Inflammatory macrophage (primary cell): ENCODE results near the gene ITGA6.
"Not testable (repeated sequence)": the region's sequence is repeated elsewhere in the genome, so short reads cannot be mapped to it uniquely, and the experiment has no call there.

ENCODE experiments used
- DNase-seq, 2 donors: peaks; one replicate each; pipeline ENCODE4 v3.0.0-alpha.2; 2020 to 2022

ITGA6 gene

DNA sequence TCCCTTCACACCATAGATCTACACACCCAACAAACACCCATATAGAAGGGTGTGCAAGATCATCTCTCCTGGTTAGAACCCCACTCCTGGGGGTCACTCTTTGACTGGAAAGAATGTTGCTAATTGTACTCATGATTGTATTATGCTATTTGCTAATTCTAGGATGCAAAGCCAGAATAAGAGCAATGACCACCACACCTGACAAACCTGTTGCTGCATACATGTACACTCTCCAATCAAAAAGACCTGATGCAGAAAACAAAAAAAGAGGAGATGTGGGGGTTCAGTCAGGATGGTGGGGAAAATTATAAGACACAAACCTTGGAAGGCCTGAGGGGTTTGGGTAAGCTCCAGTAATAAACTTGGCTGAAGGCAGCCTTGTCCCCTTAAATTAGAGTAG is 91.6 kb downstream of the ITGA6 start:
- no peak for DNase-seq

DNA sequence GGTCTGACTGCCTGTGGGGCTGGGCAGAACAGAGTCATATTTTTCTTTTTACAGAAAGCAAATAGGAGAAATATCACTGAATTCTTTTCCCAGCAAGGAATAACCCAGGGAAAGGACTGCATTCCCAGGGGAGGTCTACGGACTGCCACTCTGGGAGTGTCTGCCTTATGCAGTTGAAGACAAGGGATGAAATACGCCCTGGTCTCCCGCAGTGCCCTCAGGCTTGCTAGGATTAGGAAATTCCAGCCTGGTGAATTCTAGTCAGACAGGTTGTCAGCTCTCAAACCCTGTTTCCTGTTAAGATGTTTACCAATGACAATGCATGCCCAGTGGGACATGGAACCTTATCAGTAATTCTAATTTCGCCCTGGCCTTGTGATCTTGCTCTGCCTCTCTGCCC is 98.2 kb downstream of the ITGA6 start:
- DNase-seq = no peak

DNA sequence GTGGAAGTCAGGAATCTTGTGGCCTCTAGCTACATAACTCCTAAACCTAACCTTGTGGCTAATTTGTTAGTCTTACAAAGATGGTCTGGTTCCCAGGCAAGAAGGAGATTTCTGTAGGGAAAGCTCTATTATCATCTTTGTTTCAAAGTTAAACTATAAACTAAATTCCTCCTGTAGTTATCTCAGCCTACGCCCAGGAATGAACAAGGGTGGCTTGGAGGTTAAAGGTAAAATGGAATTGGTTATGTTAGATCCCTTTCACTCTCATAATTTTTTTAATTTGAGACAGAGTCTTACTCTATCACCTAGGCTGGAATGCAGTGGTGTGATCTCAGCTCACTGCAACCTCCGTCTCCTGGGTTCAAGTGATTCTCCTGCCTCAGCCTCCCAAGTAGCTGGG is 103.9 kb downstream of the ITGA6 start:
- no peak for DNase-seq

DNA sequence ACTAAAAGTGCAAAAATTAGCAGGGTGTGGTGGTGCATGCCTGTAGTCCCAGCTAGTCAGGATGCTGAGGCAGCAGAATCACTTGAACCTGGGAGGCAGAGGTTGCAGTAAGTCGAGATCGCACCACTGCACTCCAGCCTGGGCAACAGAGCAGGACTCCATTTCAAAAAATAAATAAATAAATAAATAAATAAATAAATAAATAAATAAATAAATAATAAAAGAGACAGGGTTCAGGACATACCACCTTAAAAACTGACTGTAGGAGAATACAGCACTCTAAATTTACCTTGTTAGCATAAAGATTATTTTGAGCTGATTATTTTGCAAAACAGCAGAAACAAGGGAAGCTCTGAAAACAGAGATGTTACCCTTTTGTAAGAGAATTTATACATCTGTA is 105.1 kb downstream of the ITGA6 start:
- not testable (repeated sequence) for DNase-seq

DNA sequence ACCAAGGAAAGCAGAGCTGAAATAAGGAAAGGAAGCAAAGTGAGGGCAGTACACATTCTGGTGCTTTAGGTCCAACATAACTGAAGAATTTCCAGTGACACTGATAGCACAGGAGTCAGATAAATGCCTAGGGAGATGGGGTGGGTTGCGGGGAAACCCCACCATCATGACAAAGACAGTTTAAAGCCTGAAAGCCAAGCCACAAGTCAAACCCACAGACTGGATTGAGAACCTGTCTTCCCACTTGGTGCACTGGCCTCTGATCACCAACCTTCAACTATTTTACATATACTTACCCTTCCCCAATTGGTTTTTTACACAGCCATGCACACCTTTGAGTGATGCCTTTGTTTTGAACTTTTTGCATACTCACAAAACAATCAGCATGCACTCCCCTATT is 106.3 kb downstream of the ITGA6 start:
- DNase-seq = no peak

DNA sequence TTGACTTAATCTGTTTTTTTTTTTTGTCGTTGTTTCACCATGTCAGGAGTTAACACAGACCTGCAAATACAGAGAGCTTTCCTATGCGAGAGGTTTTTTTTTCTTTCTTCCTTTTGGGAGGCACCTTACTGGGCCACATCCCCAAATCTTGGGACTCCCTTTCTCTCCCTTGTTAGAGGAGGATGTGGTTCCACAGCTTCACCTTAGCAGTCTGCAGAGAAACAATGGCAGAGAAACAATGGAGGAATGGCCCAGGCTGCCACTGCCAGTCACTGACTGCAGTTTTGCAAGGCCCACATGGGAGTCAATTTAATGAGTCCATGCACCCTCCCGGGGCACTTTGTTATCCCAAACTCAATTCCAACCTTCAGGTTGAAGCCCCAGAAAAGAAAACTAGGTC is 107.7 kb downstream of the ITGA6 start:
- no peak for DNase-seq

DNA sequence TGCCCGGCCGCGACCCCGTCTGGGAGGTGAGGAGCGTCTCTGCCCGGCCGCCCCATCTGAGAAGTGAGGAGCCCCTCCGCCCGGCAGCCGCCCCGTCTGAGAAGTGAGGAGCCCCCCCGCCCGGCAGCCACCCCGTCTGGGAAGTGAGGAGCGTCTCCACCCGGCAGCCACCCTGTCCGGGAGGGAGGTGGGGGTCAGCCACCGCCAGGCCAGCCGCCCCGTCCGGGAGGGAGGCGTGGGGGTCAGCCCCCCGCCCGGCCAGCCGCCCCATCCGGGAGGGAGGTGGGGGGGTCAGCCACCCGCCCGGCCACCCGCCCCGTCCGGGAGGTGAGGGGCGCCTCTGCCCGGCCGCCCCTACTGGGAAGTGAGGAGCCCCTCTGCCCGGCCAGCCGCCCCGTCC is 110.5 kb downstream of the ITGA6 start:
- DNase-seq = not testable (repeated sequence)

DNA sequence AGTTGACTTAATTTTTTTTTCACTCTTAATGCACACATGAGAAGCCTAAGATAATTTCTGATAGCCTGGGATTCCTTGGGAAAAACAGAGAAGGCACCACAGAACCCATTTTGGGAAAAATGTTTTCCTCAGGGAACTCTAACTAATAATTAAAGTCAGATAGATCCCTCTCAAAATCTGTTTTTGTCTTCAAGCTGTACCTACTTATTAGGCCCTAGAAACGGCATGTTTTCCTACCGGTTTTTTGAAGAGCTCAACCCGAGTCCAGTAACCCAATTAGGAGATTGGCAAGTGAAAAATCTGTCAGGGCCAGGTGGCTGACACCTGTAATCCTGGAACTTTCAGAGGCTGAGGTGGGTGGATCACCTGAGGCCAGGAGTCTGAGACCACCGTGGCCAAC is 112.4 kb downstream of the ITGA6 start:
- DNase-seq = no peak

DNA sequence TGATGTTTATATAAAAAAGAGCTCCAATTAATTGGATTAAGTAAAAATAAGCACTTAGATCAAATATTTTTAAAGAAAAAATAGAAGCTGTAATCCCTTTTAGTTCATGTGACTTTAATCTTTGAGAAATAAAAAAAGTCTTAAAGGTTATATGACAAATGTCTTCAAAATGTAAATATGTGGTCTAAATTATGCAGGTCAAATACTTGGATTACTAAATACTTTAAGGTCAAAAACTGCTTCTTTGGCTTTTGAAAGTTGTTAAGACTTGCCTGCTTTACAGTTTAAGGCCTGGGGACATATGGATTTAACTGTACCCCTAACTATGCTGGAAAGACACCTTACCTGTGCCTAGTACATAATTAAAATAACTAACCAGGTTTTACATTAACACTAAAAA is 113.0 kb downstream of the ITGA6 start:
- DNase-seq = no peak

DNA sequence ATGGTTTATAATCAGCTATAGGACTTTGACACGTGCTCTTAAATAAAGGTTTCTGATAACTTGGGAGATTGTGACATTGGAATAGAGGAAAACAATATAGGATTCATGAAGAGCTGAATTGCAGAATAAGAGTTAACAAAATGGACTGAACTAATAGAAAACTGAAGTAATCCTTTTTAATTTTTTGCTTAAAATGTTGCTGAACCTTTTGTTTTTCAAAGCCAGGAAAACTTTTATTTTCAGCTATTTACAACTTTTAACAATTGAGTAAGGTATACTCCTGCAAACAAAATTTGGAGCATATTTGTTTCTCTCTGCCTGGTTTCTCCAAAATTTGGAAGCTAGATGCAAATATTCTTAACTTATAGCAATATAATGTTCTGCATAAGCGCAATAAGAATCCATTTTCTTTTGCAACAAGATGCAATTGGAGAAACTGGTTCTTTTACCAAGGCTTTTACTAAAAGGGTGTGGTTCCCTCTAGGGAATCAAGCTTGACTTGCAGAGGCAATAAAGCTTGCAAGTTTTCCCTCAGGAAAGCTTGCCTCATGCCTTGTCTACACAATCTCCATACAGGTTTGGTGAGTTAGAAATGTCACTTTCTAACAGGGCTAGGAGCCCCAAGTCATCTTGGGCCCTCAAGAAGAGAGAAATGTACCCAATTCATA is 118.2 kb downstream of the ITGA6 start:
- no peak for DNase-seq

DNA sequence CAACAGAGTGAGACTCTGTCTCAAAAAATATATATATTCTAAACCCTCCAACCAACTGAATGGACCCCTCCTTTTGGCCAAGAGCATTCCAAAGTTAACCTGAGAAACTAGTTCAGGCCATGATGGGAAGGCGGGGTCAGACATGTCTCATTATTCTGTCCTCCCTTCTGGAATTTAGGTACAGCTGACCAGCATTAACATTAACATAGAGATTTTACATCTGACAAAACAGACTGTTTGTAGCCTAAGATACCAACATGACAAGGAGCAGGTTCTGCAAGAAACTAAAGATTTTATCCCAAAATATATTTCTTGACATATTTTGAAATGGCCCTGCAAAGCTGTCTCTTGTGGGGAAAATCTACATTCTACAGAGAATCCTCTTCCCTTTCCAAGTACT is 121.7 kb downstream of the ITGA6 start:
- no peak for DNase-seq

DNA sequence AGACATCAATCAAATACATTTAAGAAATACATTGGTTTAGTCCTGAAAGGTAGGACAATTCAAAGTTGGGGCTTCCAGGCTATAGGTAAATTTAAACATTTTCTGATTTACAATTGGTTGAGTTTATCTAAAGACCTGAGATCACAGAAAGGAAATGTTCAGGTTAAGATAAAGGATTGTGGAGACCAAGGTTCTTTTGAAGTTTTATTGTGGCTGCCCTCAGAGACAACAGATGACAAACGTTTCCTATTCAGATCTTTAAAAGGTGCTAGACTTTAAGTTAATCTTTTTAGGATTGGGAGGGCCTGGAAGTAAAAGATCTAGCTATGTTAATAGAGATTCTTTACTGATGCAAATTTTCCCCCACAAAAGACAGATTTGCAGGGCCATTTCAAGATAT is 122.4 kb downstream of the ITGA6 start:
- not testable (repeated sequence) for DNase-seq

DNA sequence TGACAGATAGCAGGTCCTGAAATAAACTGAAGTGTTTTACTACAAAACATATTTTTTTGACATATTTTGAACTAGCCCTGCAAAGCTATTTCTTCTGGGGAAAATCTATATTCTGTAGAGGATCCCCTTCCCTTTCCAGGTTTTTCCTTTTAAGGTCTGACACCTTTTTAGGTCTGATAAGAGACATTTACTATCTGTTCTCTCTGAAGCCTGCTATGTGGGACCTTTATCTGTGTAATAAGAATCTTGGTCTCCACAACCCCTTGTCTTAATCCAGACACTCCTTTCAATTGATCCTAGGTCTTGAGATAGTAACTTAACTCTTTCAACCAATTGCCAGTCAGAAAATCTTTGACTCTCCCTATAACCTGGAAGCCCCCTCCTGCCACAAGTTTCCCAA is 123.0 kb downstream of the ITGA6 start:
- DNase-seq = no peak

DNA sequence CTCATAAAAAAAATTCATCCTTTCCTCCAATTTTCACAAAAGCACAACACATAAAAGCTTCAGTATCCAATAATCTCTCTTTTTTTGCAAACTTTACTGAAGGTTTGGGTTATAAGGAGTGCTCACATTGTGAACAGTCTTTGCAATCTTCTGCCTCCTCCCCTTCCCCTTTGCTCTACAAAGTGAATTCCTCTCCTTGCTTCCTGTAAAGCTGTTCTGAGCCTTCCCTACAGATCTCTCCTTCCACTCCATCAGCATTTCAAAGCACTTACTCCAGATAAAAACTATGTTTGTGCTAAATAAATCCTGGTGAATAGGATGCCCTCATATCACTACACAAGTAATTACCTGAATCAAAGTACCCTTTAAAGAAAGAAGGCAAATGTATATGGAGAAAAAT is 123.9 kb downstream of the ITGA6 start:
- peak; percentile 34 to 45 for DNase-seq

DNA sequence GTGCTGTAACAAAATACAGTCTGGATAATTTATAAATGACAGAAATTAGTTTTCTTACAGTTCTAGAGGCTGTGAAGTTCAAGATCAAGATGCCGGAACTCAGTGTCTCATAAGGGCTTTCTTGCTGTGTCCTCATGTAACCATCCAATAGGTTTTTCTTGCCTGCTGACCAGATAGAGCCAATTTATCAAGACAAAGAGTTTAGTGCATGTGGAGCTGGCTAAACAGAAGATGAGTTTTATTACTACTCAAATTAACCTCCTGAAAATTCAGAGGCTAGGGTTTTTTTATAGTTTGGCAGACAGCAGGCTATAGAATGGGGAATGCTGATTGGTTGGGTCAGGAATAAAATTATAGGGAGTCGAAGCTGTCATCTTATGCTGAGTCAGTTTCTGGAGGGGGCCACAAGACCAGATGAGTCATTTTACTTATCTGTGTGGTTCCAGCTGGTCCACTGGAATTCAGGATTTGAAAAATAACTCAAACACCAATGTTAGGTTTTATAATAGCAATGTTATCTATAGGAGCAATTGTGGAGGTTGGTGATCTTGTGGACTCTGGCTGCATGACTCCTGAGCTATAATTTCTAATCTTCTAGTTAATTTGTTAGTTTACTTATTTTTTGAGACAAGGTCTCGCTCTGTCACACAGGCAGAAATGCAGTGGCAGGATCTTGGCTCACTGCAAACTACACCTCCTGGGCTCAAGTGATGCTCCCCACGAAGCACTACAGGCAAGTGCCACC is 125.3 kb downstream of the ITGA6 start:
- peak in 1 of 2 donors; percentile 4 for DNase-seq

DNA sequence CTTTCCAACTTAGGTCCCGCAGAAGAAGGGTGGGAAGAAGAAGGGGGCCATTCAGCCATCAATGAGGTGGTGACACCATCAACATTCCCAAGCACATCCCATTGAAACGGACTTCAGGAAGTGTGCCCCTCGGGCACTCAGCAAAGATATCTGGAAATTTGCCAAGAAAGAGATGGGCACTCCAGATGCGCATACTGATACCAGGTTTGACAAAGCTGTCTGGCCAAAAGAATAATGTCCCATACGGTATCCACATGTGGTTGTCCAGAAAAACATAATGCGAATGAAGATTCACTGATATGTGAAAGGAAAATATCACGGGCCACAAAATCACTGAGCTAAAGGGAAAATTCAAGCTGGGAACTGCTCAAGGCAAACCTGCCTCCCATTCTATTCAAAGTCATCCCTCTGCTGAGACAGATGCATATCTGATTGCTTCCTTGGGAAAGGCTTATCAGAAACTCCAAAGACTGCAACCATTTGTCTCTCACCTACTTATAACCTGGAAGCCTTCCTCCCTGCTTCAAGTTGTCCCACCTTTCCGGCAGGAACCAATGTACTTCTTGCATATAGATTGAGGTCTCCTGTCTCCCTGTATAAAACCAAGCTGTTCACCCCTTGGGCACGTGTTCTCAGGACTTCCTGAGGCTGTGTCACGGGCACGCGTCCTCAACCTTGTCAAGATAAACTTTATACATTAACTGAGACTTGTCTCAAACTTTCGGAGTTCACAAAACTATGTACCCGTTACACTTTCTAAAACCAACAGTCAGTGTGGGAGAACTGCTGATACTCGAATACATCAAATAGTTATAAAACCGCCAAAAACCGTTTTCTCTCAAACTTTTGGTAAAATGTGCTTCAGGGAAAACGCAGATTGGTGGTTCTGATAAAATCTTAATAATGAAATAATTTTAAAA is 127.2 kb downstream of the ITGA6 start:
- DNase-seq = no peak

DNA sequence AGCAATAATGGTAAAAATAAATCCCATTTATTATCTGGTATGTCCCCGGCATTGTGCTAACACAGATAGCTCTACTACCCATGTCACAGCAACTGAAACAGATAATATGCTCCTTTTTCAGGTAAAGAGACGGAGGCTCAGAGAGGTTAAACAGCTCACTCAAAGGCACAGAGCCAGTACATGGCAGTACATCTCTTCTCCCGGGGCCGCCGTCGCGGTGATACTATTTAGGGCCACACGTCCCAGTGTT is 127.8 kb downstream of the ITGA6 start:
- no peak for DNase-seq
